Hepatocyte (in vitro differentiated cells): ENCODE data around the gene GRIA1.

ENCODE experiments used
- CTCF ChIP-seq: fragments of 200-600 bp; sonication (generic); IDR thresholded peaks from 2 replicates; pipeline ENCODE4 v1.5.1; 2016; ENCODE audit warnings: antibody characterized with exemption, mild to moderate bottlenecking; ENCODE audit not compliant: poor library complexity
- EZH2phosphoT487 ChIP-seq: fragments of 200-600 bp; sonication (generic); IDR thresholded peaks from one replicate; pipeline ENCODE4 v1.6.1; 2018; ENCODE audit warnings: antibody characterized with exemption, mild to moderate bottlenecking, low read depth, moderate library complexity; ENCODE audit not compliant: unreplicated experiment, severe bottlenecking

DNA sequence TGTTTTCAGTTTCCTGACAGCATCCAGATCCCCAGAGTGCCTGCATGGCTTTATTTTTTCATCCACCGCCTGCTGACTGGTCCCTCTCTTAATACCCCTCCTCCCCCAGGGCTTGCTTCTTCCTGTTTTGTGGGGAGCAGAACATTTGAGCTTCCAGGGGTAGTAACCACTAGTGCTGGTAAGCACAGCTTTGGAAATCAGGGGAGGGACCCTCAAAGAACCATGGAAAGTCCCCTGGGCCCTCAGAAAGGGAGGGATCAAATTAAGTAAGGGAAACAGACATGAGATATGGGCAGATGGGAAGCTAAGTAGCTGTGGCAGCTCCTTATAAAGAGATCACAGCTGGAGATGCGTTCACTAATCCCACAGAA is 26.8 kb downstream of the GRIA1 start:
- TF ChIP-seq CTCF = no peak
- no peak for TF ChIP-seq EZH2phosphoT487
